Stimulated activated CD8-positive, alpha-beta memory T cell treated with anti-CD3 and anti-CD28 coated beads, Interleukin-12 subunit alpha, Interleukin-12 subunit beta, amount 100 ng/mL, for 4 hours (primary cell): ENCODE measurements around the gene UQCRH.
"Not testable (repeated sequence)": the region's sequence is repeated elsewhere in the genome, so short reads cannot be mapped to it uniquely, and the experiment has no call there.

Experiments used
- DNase-seq: peaks from one replicate; pipeline ENCODE4 v3.0.0-alpha.2; 2020; ENCODE audit warnings: low read depth

Gene UQCRH

DNA sequence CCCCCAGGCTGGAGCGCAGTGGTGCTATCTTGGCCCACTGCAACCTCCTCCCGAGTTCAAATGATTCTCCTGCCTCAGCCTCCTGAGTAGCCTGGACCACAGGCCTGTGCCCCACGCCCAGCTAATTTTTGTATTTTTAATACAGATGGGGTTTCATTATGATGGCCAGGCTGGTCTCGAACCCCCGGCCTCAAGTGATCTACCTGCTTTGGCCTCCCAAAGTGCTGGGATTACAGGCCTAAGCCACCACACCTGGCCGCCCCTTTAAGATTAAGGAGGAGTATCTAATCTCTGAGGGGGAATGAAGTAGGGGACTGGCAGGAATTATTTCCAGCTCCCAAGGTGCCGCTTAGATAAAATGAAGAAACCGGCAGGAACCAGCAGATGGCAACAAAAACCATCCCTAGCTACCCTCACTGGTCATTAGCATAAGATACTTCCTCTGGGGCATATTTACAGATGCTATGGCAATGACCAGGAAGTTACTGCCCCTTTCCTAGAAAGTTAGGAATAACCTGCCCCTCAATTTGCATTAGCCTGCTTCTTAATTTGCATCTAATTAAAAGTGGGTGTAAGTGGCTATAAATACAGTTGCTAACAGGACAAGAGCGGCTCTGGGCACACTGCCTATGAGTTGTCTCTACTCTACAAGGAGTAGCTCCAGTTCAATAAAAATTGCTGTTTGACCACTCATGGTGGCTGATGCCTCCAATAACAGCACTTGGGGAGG is 30.0 kb downstream of the UQCRH start:
- no peak for DNase-seq

DNA sequence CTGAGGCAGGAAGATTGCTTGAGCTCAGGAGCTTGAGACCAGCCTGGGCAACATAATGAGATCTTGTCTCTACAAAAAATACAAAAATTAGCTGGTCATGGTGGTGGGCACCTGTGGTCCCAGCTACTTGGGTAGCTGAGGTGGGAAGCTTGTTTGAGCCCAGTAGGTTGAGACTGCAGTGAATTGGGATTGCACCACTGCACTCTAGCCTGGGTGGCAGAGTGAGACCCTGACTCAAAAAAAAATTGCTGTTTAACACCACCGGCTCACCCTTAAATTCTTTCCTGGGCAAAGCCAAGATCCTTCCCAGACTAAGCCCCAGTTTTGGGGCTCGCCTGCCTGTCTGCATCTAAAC is 30.5 kb downstream of the UQCRH start:
- no peak for DNase-seq

DNA sequence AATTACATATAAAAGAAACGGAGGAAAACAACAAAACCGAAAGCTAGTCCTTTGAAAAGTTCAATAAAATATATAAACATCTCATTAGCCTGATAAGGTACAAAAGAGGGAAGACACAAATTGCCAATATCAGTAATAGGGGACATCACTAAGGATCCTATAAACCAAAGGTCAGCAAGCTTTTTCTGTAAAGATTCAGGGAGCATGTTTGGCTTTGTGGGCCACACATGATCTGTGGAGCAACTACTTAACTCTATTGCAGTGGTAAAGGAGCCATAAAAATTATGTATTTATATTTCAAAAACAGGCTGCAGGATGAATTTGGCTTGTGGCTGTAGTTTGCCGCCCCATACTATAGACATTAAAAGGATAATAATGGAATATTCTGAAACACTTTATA is 31.6 kb downstream of the UQCRH start:
- DNase-seq: no peak

DNA sequence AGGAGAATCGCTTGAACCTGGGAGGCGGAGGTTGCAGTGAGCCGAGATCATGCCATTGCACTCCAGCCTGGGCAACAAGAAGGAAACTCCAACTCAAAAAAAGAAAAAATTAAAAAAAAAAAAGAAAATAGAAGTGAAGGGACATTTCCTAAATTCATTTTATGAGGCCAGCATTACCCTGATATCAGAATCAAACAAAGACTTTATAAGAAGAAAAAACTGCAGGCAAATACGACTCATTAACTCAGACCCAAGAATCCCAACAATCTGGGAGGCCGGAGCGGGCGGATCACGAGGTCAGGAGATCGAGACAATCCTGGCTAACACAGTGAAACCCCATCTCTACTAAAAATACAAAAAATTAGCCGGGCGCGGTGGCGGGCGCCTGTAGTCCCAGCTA is 33.9 kb downstream of the UQCRH start:
- DNase-seq: not testable (repeated sequence)

DNA sequence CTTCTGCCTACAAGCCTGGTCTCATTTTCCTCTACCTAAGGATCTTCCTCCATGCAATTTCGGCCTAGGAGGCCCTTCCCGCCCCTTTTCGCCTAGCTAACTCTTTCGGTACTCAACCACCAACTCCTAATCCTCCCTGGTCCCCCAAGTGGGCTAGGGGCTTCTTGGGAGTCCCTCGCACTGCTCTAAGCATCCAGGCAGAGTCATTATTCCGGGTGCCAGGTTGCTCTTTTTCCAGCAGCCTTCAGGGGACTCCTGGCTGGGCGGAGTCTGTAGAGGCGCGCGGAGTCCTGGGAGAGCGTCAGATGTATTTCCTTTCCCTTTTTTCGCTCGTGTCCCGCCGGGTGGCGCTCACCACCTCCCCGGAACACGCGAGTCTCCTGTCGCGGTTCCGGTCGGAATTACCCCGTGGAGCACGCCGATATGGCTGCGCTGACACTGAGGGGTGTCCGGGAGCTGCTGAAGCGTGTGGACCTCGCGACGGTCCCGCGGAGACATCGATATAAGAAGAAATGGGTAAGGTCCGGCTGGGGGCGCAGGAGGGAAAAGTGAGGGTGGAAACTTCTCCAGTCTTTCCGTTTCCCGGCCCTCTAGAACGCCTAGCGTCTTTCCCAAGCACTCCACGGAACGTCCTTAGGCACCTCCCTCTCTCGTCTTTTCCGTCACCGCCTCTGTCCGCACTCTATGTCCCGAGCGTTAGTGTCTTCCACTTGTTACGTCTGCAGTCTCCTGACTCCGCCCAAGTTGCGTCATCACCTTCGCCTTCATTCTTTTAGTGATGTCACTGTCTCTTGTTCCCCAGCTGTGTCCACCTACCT is 37.1 kb downstream of the UQCRH start, which contains the start of gene NSUN4:
TSS of gene NSUN4 (plus strand) at position 404 of the 818 bp plus-strand sequence. CDS start at position 424, 20 bp downstream.
- peak; percentile 65 for DNase-seq

DNA sequence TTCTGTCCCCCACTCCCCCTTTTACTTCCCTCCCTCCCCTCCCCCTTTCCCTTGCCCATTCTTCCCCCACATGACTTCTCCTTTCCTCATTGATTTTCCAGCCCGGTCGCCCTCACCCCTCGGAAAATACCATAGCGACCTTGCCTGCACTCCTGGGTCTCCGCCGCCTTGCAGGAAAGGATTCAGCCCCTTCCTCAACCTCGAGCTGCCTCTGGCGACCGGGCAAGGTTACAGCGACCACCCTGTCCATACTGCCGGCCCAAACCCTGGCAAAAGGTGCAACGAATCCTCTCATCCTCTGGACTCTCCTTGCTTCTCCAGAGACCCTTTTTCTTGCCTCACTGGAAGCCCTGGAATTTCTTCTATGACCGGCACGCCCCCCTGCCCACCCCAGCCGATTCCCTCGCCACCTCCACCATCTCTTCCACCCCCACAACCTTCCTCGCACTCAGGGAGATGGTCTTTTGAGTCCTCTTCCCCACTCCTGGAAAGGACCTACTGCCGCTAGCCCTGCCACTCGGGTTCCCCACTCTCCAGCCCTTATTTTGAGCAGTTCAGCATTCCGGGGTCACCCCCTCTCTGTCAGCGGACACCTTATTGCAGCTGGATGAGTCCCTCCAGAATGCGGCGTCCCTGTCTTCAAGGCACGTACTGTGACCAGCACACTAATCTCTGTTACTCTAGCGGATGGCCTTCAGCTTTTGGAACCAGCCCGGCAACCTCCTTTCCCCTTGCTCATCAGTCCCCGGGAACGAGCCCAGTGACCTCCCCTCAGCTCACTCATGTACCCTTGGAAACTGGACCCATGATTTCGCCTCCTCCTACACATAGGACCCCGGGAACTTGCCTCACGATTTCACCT is 38.0 kb downstream of the UQCRH start:
- DNase-seq: no peak

DNA sequence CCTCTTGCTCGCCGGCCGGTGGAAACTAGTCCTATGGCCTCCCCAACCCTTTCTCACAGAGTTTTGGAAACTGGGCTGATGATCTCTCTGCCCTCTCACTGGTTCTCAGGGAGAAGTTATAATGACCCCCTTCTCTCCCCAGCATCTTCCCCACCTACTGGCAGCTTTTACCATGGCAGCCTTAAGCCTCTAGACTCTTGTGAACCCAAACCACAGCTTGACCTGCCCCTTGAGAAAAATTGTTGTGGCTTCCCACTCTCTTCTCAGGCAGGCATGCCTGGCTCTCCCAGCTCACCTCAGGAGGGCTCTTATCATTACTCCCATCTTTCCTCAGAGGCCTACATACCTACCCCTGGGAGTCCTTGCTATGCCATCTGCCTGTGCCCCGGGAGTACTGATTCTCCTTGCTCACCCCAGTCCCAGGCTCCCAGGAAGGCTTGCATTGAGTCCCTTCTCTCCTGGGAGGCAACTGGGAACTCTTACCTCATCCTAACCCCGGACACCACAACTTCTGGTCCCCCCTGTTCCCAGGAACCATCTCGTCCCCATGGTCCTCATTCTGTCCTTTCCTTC is 38.7 kb downstream of the UQCRH start:
- no peak for DNase-seq

DNA sequence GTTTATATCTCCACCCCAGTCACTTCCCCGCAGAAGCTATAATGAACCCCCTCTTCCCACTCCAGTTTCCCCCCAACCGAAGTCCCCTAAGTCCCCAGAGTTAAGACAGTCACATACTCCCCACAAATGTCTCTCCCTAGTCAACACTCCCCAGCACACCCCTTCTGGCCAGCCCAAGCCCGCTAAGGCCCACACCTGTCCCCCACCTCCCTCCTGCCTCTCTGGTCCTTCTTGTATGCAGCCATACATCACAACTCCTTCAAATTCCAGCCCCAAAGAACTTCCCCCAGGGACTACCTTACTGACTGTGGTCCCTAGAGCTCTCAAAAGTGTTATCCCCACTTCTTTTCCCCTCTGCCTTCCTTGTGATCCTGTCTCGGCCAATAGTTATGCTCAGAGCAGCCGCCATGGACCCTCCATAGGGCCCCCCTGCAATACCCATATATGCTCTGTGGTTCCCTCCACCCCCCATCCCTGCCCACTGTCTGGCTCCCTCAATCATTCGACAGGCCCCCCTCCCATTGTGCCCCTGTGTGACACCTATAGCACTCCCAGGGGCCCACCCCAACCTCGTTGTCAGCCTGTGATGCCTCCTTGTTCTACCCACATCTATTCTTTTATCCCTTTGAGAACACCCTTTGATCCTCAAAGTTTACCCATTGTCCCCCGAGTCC is 39.3 kb downstream of the UQCRH start:
- DNase-seq: no peak

DNA sequence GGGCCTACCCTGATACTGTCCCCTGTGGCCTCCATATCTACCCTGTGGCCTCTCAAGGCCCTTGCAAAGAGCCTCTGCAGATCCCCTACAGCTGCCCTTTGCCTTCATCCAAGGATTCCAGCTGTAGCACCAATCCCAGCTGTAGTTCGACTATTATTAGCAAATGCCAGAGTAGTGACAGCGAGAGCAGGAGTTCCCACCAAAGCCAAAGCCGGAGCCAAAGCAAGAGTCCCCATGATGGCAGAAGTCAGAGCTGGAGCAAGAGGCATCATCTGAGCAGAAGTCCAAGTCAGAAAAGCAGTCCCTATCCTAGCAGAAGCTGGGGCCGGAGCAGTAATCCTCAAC is 39.8 kb downstream of the UQCRH start:
- no peak for DNase-seq

DNA sequence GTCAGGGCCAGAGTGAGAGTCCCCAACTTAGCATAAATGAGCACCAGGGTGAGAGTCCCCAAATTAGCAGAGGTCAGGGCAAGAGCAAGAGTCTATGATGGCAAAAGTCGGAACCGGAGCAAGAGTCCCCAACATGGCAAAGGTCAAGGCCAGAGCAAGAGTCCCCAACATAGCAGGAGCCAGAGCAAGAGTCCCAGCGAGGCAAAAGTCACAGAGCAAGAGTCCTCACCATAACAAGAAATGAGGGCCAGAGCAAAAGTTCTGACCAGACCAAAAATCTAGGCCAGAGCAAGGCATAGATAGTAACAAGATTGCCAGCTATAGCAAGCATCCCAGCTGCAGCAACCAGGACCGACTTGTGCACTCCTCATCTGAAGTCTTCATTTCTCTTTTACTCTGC is 40.2 kb downstream of the UQCRH start:
- no peak for DNase-seq

DNA sequence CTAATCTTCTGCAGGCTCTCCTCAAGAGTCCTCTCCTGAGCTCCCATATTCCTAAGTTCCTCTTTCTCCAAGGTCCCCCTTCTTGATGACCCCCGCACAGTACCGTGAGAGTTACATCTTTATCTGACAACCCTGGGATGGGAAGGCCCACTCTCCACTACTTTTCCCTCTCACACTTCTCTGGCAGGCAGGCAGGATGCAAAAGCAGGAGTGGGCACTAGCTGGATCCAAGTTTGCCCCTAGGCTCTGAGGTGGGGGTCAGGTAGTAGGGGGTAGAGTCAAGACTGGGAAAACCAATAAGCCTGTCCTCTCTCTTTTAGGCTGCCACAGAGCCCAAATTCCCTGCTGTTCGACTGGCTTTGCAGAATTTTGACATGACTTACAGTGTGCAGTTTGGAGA is 41.0 kb downstream of the UQCRH start:
- DNase-seq: no peak

DNA sequence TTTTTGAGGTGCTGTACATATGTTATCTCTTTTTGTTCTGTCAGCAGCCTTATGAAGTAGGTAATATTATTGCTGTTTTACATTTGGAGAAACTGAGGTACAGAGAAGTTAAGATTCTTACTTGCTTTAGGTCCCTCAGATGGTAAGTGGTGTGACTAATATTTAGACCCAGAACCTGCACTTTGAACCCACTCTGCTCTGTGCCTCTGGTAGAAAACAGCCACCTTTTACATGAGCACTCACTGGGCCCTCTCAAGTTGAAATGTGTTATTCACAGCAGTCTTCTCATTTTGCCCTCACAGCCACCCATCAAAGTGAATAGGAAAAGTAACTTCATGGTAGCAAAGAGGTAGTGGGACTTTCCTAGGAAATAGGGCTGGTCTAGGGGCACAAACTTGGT is 41.8 kb downstream of the UQCRH start:
- DNase-seq: no peak

DNA sequence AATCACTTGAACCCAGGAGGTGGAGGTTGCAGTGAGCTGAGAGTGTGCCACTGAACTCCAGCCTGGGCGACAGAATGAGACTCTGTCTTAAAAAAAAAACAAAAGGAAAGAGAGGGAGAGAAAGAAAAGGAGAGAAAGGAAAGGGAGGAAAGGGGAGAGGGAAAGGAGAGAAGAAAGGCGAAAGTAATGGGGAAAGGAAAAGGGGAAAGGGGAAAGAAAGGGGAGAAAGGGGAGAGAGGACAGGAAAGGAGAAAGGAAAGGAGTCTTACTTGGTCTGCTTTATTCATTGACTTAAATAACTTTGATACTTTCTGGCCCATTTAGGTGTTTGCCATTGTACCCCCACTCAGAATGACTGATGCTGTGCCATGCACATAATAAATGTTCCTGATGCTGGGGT is 48.9 kb downstream of the UQCRH start:
- no peak for DNase-seq

DNA sequence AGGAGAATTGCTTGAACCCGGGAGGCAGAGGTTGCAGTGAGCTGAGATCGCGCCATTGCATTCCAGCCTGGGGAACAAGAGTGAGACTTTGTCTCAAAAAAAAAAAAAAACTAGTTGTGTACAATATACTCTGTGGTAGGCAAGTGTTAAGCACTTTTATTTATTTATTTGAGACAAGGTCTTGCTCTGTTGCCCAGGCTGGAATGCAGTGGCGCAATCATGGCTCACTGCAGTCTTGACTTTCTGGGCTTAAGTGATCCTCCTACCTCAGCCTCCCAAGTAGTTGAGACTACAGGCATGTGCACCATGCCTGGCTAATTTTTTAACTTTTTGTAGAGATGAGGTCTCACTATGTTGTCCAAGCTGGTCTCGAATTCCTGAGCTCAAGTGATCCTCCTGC is 52.4 kb downstream of the UQCRH start:
- DNase-seq: not testable (repeated sequence)

DNA sequence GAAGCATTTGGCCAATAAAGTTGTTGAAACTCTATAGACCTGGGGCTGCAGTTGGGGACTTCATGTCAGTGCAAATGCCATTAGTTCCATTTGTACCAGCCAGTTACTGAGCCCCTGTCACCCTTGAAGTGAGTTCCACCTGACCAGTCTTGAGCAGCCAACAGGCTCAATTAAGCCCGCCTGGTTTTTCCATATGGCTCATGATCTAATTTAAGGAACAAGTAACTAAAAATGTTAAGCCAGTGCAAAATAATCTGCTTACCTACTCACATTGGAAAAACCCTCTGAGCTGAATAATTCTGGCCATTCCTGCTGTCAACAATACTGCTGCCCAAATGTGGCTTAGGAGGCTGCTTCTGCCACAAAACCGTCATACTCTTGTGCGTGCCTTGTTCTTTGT is 58.7 kb downstream of the UQCRH start:
- DNase-seq: no peak

DNA sequence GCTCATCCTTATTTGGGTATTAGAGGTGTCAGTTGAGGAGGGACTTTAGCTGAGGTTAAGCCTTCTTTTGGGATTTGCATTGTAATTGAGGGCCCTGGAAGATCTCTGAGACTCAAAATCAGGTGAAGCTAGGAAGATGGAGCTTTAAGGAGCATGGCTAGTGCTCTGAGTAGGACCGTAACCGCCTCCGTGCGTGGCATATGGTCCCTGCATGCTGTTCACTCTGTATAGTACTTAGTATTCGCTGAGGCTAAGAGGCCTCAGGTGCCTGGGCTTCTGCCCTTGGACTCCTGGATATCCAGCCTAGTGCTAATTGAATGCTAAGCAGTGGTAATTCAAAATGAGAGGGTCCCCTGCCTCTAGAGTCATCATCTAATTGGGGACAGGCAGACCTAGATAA is 59.6 kb downstream of the UQCRH start:
- DNase-seq: no peak

DNA sequence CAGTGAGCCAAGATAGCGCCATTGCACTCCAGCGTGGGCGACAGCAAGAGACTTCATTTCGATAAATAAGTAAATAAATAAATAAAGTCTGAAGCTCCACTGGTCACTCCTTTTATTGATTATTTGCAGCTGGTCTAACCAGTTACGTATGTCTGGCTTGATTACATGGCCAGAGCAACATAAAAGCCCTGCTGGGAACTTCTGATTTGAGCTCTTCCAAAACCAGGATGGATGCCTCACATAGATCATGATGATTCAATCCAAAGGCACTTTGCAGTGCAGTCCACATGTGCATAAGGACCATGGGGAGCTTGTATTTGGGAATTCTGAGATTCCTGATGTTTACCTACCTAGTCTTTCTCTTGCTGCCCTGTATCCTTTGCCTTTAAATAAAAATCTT is 61.1 kb downstream of the UQCRH start:
- DNase-seq: no peak

DNA sequence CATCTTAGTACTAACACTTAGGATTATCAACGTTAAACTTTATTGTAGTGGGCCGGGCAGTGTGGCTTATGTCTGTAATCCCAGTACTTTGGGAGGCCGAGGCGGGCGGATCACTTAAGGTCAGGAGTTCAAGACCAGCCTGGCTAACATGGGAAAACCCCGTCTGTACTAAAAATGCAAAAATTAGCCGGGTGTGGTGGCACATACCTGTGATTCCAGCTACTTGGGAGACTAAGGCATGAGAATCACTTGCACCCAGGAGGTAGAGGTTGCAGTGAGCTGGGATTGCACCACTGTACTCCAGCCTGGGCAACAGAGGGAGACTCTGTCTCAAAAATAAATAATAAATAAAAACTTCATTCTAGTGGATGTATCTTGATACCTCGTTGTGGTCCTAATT is 62.3 kb downstream of the UQCRH start:
- DNase-seq: not testable (repeated sequence)
